Measurements from ENCODE around the gene SCTR. TPM values are rescaled to one million over a fixed set of nuclear protein-coding genes. Genes with fewer than 3 reads are reported as not detected.

Gene SCTR
- total RNA-seq, 1 experiment from 2014 or later, result not detected

DNA sequence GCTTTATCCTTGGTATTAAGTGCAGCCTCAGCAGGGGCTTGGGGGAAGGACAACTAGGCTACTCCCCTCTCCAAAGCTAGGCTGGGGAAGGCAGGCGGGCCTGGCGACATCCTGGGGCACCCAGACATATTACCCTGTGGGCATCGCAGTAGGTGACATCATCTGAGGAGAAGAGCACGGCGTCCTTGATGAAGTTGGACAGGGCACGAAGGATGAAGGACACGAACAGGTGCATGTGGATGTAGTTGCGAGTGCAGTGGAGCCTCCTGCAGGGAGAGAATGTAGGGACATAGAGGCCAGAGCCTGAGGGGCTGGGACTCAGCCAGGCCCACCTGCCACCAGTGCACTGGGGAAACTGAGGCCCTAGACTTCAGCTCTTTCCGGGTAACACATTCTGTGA, 60.3 kb downstream of the SCTR start (continued):
- TF ChIP-seq, protein P1, sequence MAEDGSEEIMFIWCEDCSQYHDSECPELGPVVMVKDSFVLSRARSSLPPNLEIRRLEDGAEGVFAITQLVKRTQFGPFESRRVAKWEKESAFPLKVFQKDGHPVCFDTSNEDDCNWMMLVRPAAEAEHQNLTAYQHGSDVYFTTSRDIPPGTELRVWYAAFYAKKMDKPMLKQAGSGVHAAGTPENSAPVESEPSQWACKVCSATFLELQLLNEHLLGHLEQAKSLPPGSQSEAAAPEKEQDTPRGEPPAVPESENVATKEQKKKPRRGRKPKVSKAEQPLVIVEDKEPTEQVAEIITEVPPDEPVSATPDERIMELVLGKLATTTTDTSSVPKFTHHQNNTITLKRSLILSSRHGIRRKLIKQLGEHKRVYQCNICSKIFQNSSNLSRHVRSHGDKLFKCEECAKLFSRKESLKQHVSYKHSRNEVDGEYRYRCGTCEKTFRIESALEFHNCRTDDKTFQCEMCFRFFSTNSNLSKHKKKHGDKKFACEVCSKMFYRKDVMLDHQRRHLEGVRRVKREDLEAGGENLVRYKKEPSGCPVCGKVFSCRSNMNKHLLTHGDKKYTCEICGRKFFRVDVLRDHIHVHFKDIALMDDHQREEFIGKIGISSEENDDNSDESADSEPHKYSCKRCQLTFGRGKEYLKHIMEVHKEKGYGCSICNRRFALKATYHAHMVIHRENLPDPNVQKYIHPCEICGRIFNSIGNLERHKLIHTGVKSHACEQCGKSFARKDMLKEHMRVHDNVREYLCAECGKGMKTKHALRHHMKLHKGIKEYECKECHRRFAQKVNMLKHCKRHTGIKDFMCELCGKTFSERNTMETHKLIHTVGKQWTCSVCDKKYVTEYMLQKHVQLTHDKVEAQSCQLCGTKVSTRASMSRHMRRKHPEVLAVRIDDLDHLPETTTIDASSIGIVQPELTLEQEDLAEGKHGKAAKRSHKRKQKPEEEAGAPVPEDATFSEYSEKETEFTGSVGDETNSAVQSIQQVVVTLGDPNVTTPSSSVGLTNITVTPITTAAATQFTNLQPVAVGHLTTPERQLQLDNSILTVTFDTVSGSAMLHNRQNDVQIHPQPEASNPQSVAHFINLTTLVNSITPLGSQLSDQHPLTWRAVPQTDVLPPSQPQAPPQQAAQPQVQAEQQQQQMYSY (CRISPR knock-in tag; IDR thresholded peaks at IDR 0.05), result no peak
- no peak for TF ChIP-seq ATF1 (CRISPR knock-in tag; IDR thresholded peaks at IDR 0.05)

DNA sequence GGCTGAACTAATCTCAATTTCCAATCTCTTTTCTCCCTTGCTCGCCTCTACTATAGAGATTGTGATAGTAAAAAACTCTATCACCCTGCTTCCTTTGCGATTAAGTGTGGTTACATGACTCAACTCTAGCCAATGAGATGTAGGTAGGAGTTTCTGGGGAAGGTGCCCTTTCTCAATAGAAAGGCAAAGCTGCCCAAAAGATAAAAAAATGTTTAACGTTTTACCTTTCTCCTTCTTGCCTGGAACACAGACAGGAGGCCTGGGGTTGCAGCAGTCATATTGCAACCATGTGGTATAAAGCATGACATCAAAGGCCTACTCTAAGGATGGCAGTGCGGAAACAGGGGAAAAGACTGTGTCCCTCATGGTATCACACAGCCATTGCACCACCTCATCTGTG, 61.1 kb downstream of the SCTR start:
- Mint-ChIP-seq H3K27me3 (ENCODE audit: low read depth) (no peaks in the 10 kb centered on the region), H3K4me3 (no peak overlapping the region), H3K9me3 (no peaks in the 10 kb centered on the region), H3K27ac (no peak overlapping the region), H3K36me3 (no peaks in the 10 kb centered on the region), H3K4me1 (no peaks in the 10 kb centered on the region)
- POLR2A ChIA-PET, result no interaction called here
- ATAC-seq, result no peak
- CTCF ChIA-PET, result interaction anchor here (2.1 kb wide), 1 partner anchor 13 kb away, joined by 23 read pairs; no protein-coding TSS in a partner anchor
- no peak for DNase-seq (ENCODE audit: low spot score)
- no peak for TF ChIP-seq ZNF423 (CRISPR knock-in tag; IDR thresholded peaks at IDR 0.05)
- TF ChIP-seq ZNF317 (CRISPR knock-in tag; IDR thresholded peaks at IDR 0.05; ENCODE audit: borderline replicate concordance, low read depth), result no peak
- TF ChIP-seq, protein P2, sequence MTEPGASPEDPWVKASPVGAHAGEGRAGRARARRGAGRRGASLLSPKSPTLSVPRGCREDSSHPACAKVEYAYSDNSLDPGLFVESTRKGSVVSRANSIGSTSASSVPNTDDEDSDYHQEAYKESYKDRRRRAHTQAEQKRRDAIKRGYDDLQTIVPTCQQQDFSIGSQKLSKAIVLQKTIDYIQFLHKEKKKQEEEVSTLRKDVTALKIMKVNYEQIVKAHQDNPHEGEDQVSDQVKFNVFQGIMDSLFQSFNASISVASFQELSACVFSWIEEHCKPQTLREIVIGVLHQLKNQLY (CRISPR knock-in tag; IDR thresholded peaks at IDR 0.05), result no peak
- no peak for TF ChIP-seq SMAD3 (CRISPR knock-in tag; IDR thresholded peaks at IDR 0.05; ENCODE audit: borderline replicate concordance)
- TF ChIP-seq EMX1 (CRISPR knock-in tag; IDR thresholded peaks at IDR 0.05), result no peak
- no peak for TF ChIP-seq FOXK1 (CRISPR knock-in tag; IDR thresholded peaks at IDR 0.05)
- no peak for TF ChIP-seq SOX15 (CRISPR knock-in tag; IDR thresholded peaks at IDR 0.05)
- TF ChIP-seq RELA (CRISPR knock-in tag; IDR thresholded peaks at IDR 0.05; ENCODE audit: borderline replicate concordance), result no peak
- TF ChIP-seq, protein P3, sequence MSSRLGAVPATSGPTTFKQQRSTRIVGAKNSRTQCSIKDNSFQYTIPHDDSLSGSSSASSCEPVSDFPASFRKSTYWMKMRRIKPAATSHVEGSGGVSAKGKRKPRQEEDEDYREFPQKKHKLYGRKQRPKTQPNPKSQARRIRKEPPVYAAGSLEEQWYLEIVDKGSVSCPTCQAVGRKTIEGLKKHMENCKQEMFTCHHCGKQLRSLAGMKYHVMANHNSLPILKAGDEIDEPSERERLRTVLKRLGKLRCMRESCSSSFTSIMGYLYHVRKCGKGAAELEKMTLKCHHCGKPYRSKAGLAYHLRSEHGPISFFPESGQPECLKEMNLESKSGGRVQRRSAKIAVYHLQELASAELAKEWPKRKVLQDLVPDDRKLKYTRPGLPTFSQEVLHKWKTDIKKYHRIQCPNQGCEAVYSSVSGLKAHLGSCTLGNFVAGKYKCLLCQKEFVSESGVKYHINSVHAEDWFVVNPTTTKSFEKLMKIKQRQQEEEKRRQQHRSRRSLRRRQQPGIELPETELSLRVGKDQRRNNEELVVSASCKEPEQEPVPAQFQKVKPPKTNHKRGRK (CRISPR knock-in tag; IDR thresholded peaks at IDR 0.05; ENCODE audit: borderline replicate concordance), result no peak
- TF ChIP-seq ZNF138 (CRISPR knock-in tag; conservative IDR thresholded peaks at IDR 0.05), result no peak
- TF ChIP-seq, protein P4, sequence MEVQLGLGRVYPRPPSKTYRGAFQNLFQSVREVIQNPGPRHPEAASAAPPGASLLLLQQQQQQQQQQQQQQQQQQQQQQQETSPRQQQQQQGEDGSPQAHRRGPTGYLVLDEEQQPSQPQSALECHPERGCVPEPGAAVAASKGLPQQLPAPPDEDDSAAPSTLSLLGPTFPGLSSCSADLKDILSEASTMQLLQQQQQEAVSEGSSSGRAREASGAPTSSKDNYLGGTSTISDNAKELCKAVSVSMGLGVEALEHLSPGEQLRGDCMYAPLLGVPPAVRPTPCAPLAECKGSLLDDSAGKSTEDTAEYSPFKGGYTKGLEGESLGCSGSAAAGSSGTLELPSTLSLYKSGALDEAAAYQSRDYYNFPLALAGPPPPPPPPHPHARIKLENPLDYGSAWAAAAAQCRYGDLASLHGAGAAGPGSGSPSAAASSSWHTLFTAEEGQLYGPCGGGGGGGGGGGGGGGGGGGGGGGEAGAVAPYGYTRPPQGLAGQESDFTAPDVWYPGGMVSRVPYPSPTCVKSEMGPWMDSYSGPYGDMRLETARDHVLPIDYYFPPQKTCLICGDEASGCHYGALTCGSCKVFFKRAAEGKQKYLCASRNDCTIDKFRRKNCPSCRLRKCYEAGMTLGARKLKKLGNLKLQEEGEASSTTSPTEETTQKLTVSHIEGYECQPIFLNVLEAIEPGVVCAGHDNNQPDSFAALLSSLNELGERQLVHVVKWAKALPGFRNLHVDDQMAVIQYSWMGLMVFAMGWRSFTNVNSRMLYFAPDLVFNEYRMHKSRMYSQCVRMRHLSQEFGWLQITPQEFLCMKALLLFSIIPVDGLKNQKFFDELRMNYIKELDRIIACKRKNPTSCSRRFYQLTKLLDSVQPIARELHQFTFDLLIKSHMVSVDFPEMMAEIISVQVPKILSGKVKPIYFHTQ (CRISPR knock-in tag; IDR thresholded peaks at IDR 0.05), result no peak
- TF ChIP-seq IRF2 (CRISPR knock-in tag; IDR thresholded peaks at IDR 0.05; ENCODE audit: borderline replicate concordance, low read depth), result no peak

DNA sequence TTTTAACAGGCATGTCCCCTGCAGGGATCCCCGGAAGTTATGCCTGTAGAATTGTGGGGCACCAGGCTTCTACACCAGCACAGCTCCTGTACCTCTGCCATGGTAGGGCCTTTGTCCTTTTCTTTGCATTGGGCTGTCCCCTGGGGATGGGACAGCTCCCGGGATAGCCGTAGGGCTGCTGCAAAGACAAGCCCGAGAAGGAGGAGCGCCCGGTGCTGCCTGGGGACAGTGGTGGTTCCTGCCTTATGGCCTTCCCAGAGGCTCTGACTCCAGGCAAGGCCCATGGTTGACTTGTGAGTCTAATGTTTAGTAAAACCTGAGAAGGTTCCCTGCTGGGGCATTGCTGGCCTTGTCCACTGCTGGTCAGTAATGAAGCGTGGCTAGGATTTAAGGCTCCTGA, 61.7 kb downstream of the SCTR start:
- no peaks in the 10 kb centered on the region for H3K4me1 Mint-ChIP-seq
- no peaks in the 10 kb centered on the region for H3K36me3 Mint-ChIP-seq
- no peaks in the 10 kb centered on the region for H3K9me3 Mint-ChIP-seq
- ATAC-seq, result no peak
- no peak overlapping the region for H3K27ac Mint-ChIP-seq
- no peaks in the 10 kb centered on the region for H3K27me3 Mint-ChIP-seq (ENCODE audit: low read depth)
- CTCF ChIA-PET, result interaction anchor here (2.1 kb wide), 1 partner anchor 13 kb away, joined by 23 read pairs; no protein-coding TSS in a partner anchor
- POLR2A ChIA-PET, result no interaction called here
- DNase-seq (ENCODE audit: low spot score), result no peak
- H3K4me3 Mint-ChIP-seq, result no peak overlapping the region
- TF ChIP-seq NR3C1 (CRISPR knock-in tag; conservative IDR thresholded peaks at IDR 0.05; ENCODE audit: low read depth) (no peak), JUN (CRISPR knock-in tag; IDR thresholded peaks at IDR 0.05) (no peak), ZNF121 (CRISPR knock-in tag; IDR thresholded peaks at IDR 0.05) (no peak), NFATC4 (CRISPR knock-in tag; IDR thresholded peaks at IDR 0.05) (no peak), ZNF232 (CRISPR knock-in tag; IDR thresholded peaks at IDR 0.05) (no peak), TEAD4 (CRISPR knock-in tag; IDR thresholded peaks at IDR 0.05) (no peak)
- TF ChIP-seq, protein P5, sequence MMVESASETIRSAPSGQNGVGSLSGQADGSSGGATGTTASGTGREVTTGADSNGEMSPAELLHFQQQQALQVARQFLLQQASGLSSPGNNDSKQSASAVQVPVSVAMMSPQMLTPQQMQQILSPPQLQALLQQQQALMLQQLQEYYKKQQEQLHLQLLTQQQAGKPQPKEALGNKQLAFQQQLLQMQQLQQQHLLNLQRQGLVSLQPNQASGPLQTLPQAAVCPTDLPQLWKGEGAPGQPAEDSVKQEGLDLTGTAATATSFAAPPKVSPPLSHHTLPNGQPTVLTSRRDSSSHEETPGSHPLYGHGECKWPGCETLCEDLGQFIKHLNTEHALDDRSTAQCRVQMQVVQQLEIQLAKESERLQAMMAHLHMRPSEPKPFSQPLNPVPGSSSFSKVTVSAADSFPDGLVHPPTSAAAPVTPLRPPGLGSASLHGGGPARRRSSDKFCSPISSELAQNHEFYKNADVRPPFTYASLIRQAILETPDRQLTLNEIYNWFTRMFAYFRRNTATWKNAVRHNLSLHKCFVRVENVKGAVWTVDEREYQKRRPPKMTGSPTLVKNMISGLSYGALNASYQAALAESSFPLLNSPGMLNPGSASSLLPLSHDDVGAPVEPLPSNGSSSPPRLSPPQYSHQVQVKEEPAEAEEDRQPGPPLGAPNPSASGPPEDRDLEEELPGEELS (CRISPR knock-in tag; IDR thresholded peaks at IDR 0.05), result no peak
- TF ChIP-seq, protein P6, sequence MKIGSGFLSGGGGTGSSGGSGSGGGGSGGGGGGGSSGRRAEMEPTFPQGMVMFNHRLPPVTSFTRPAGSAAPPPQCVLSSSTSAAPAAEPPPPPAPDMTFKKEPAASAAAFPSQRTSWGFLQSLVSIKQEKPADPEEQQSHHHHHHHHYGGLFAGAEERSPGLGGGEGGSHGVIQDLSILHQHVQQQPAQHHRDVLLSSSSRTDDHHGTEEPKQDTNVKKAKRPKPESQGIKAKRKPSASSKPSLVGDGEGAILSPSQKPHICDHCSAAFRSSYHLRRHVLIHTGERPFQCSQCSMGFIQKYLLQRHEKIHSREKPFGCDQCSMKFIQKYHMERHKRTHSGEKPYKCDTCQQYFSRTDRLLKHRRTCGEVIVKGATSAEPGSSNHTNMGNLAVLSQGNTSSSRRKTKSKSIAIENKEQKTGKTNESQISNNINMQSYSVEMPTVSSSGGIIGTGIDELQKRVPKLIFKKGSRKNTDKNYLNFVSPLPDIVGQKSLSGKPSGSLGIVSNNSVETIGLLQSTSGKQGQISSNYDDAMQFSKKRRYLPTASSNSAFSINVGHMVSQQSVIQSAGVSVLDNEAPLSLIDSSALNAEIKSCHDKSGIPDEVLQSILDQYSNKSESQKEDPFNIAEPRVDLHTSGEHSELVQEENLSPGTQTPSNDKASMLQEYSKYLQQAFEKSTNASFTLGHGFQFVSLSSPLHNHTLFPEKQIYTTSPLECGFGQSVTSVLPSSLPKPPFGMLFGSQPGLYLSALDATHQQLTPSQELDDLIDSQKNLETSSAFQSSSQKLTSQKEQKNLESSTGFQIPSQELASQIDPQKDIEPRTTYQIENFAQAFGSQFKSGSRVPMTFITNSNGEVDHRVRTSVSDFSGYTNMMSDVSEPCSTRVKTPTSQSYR (CRISPR knock-in tag; IDR thresholded peaks at IDR 0.05), result no peak
